HUES48 (cell line): Measurements from ENCODE around the gene RTP2.

ENCODE experiments used
- H3K27ac ChIP-seq: one replicate; pipeline ENCODE4 v1.7.0; 2013; ENCODE audit warnings: low read depth, low read length, inconsistent platforms
- H3K27me3 ChIP-seq: 2 replicates; pipeline ENCODE4 v1.6.1; 2013; ENCODE audit warnings: mild to moderate bottlenecking, low read length; ENCODE audit not compliant: control insufficient read depth, insufficient read depth
- H3K36me3 ChIP-seq: 2 replicates; pipeline ENCODE4 v1.6.1; 2013; ENCODE audit warnings: low read length; ENCODE audit not compliant: control insufficient read depth, insufficient read depth
- H3K4me1 ChIP-seq: 2 replicates; pipeline ENCODE4 v1.6.1; 2013; ENCODE audit warnings: mild to moderate bottlenecking, low read length; ENCODE audit not compliant: control insufficient read depth, insufficient read depth
- H3K4me3 ChIP-seq: 2 replicates; pipeline ENCODE4 v1.5.1; 2013; ENCODE audit warnings: mild to moderate bottlenecking, low read depth, low read length
- H3K9ac ChIP-seq: 2 replicates; pipeline ENCODE4 v1.6.1; 2013; ENCODE audit warnings: mild to moderate bottlenecking, low read depth, low read length, moderate library complexity
- H3K9me3 ChIP-seq: 2 replicates; pipeline ENCODE4 v1.6.1; 2013; ENCODE audit warnings: low read length; ENCODE audit not compliant: control insufficient read depth, insufficient read depth

RTP2 gene

GRCh38 chr3:187708696-187709095 is 6.3 kb upstream of the RTP2 start:
- Histone ChIP-seq H3K4me1 (no peaks in the 10 kb centered on the region), H3K9ac (no peak overlapping the region), H3K9me3 (no peaks in the 10 kb centered on the region), H3K27me3 (no peaks in the 10 kb centered on the region), H3K4me3 (no peak overlapping the region), H3K36me3 (no peaks in the 10 kb centered on the region), H3K27ac (no peak overlapping the region)

GRCh38 chr3:187706971-187707370 is 4.6 kb upstream of the RTP2 start:
- Histone ChIP-seq H3K9me3 (no peaks in the 10 kb centered on the region), H3K36me3 (no peaks in the 10 kb centered on the region), H3K4me3 (no peak overlapping the region), H3K27me3 (no peaks in the 10 kb centered on the region), H3K4me1 (no peaks in the 10 kb centered on the region), H3K27ac (no peak overlapping the region), H3K9ac (no peak overlapping the region)

- no peak overlapping the region for H3K4me3 ChIP-seq
- H3K27me3 ChIP-seq, result no peaks in the 10 kb centered on the region
- no peaks in the 10 kb centered on the region for H3K9me3 ChIP-seq
- no peak overlapping the region for H3K27ac ChIP-seq
- no peak overlapping the region for H3K9ac ChIP-seq
- H3K4me1 ChIP-seq, result no peaks in the 10 kb centered on the region
- no peaks in the 10 kb centered on the region for H3K36me3 ChIP-seq
Observed at GRCh38 chr3:187705164-187705563, 2.8 kb upstream of the RTP2 start.

- Histone ChIP-seq H3K9ac (no peak overlapping the region), H3K4me1 (no peaks in the 10 kb centered on the region), H3K9me3 (no peaks in the 10 kb centered on the region), H3K36me3 (no peaks in the 10 kb centered on the region), H3K27me3 (no peaks in the 10 kb centered on the region), H3K4me3 (no peak overlapping the region), H3K27ac (no peak overlapping the region)
Observed at GRCh38 chr3:187700249-187700648, 2.1 kb downstream of the RTP2 start.

GRCh38 chr3:187698499-187699399 is 3.6 kb downstream of the RTP2 start:
- H3K36me3 ChIP-seq, result no peaks in the 10 kb centered on the region
- H3K27ac ChIP-seq, result no peak overlapping the region
- H3K9me3 ChIP-seq, result no peaks in the 10 kb centered on the region
- no peaks in the 10 kb centered on the region for H3K27me3 ChIP-seq
- no peak overlapping the region for H3K9ac ChIP-seq
- H3K4me3 ChIP-seq, result no peak overlapping the region
- no peaks in the 10 kb centered on the region for H3K4me1 ChIP-seq

GRCh38 chr3:187696021-187696420 is 6.3 kb downstream of the RTP2 start:
- H3K27ac ChIP-seq, result no peak overlapping the region
- H3K9ac ChIP-seq, result no peak overlapping the region
- no peak overlapping the region for H3K4me3 ChIP-seq
- H3K4me1 ChIP-seq, result no peaks in the 10 kb centered on the region
- no peaks in the 10 kb centered on the region for H3K27me3 ChIP-seq
- H3K9me3 ChIP-seq, result no peaks in the 10 kb centered on the region
- H3K36me3 ChIP-seq, result no peaks in the 10 kb centered on the region

GRCh38 chr3:187695449-187695848 is 6.9 kb downstream of the RTP2 start:
- no peak overlapping the region for H3K9ac ChIP-seq
- H3K9me3 ChIP-seq, result no peaks in the 10 kb centered on the region
- no peak overlapping the region for H3K4me3 ChIP-seq
- H3K27me3 ChIP-seq, result no peaks in the 10 kb centered on the region
- H3K4me1 ChIP-seq, result no peaks in the 10 kb centered on the region
- no peaks in the 10 kb centered on the region for H3K36me3 ChIP-seq
- H3K27ac ChIP-seq, result no peak overlapping the region

GRCh38 chr3:187694801-187695200 is 7.6 kb downstream of the RTP2 start:
- H3K4me3 ChIP-seq, result no peak overlapping the region
- H3K9me3 ChIP-seq, result no peaks in the 10 kb centered on the region
- no peaks in the 10 kb centered on the region for H3K4me1 ChIP-seq
- H3K27me3 ChIP-seq, result no peaks in the 10 kb centered on the region
- no peak overlapping the region for H3K27ac ChIP-seq
- H3K36me3 ChIP-seq, result no peaks in the 10 kb centered on the region
- no peak overlapping the region for H3K9ac ChIP-seq

- Histone ChIP-seq H3K36me3 (no peaks in the 10 kb centered on the region), H3K4me1 (no peaks in the 10 kb centered on the region), H3K27me3 (no peaks in the 10 kb centered on the region), H3K9ac (no peak overlapping the region), H3K27ac (no peak overlapping the region), H3K4me3 (no peak overlapping the region), H3K9me3 (no peaks in the 10 kb centered on the region)
Observed at GRCh38 chr3:187693431-187693830, 8.9 kb downstream of the RTP2 start.

GRCh38 chr3:187689984-187690383 is 12.4 kb downstream of the RTP2 start:
- Histone ChIP-seq H3K4me1 (no peaks in the 10 kb centered on the region), H3K27ac (no peak overlapping the region), H3K4me3 (no peak overlapping the region), H3K9ac (no peak overlapping the region), H3K27me3 (no peaks in the 10 kb centered on the region), H3K9me3 (peaks cover 16% of the 10 kb centered on the region), H3K36me3 (no peaks in the 10 kb centered on the region)

- Histone ChIP-seq H3K4me3 (no peak overlapping the region), H3K27ac (no peak overlapping the region), H3K27me3 (no peaks in the 10 kb centered on the region), H3K9me3 (peaks cover 16% of the 10 kb centered on the region), H3K36me3 (no peaks in the 10 kb centered on the region), H3K4me1 (no peaks in the 10 kb centered on the region), H3K9ac (no peak overlapping the region)
Observed at GRCh38 chr3:187686621-187687273, 15.6 kb downstream of the RTP2 start.
